Measurements from ENCODE around the gene CPLX1. TPM values are rescaled to one million over a fixed set of nuclear protein-coding genes. Genes with fewer than 3 reads are reported as not detected.
"Not testable (repeated sequence)": the region's sequence is repeated elsewhere in the genome, so short reads cannot be mapped to it uniquely, and the experiment has no call there.

Gene CPLX1
- total RNA-seq, 2 donors from 2014 or later, result 0.85 to 1.2 TPM

- H3K9me3 ChIP-seq, result no peaks in the 10 kb centered on the region
- H3K27me3 ChIP-seq (replicated peaks; ENCODE audit: insufficient read depth), result no peaks in the 10 kb centered on the region
- no peak overlapping the region for H3K4me3 ChIP-seq
- peaks cover 53% of the 10 kb centered on the region for H3K36me3 ChIP-seq
- no peaks in the 10 kb centered on the region for H3K4me1 ChIP-seq (ENCODE audit: control insufficient read depth in 1 of 2, low read depth in 2 of 2)
- no peak for TF ChIP-seq CTCF (IDR thresholded peaks at IDR 0.05)
- H3K27ac ChIP-seq, result no peak overlapping the region
- no peak for DNase-seq (ENCODE audit: low spot score)
- no peak for ATAC-seq (ENCODE audit: insufficient number of reproducible peaks, low FRiP score, low read depth)
These were observed 86.4 kb downstream of the CPLX1 start for GRCh38 chr4:739569-739968.

GRCh38 chr4:738781-739280, 87.1 kb downstream of the CPLX1 start:
- no peaks in the 10 kb centered on the region for H3K9me3 ChIP-seq
- H3K27me3 ChIP-seq (replicated peaks; ENCODE audit: insufficient read depth), result no peaks in the 10 kb centered on the region
- no peak overlapping the region for H3K4me3 ChIP-seq
- peaks cover 59% of the 10 kb centered on the region for H3K36me3 ChIP-seq
- ATAC-seq (ENCODE audit: insufficient number of reproducible peaks, low FRiP score, low read depth), result no peak
- no peak overlapping the region for H3K27ac ChIP-seq
- DNase-seq (ENCODE audit: low spot score), result no peak
- TF ChIP-seq CTCF (IDR thresholded peaks at IDR 0.05), result no peak
- no peaks in the 10 kb centered on the region for H3K4me1 ChIP-seq (ENCODE audit: control insufficient read depth in 1 of 2, low read depth in 2 of 2)

GRCh38 chr4:736561-736960, 89.4 kb downstream of the CPLX1 start:
- H3K36me3 ChIP-seq, result peaks cover 75% of the 10 kb centered on the region
- ATAC-seq (ENCODE audit: insufficient number of reproducible peaks, low FRiP score, low read depth); H3K27me3 ChIP-seq (replicated peaks; ENCODE audit: insufficient read depth); H3K27ac ChIP-seq; H3K9me3 ChIP-seq; H3K4me3 ChIP-seq; H3K4me1 ChIP-seq (ENCODE audit: control insufficient read depth in 1 of 2, low read depth in 2 of 2); DNase-seq (ENCODE audit: low spot score): not testable (repeated sequence)

GRCh38 chr4:735583-735982, 90.3 kb downstream of the CPLX1 start:
- Histone ChIP-seq H3K27ac (no peak overlapping the region), H3K4me3 (no peak overlapping the region), H3K36me3 (peaks cover 79% of the 10 kb centered on the region), H3K27me3 (replicated peaks; ENCODE audit: insufficient read depth) (no peaks in the 10 kb centered on the region), H3K9me3 (no peaks in the 10 kb centered on the region), H3K4me1 (ENCODE audit: control insufficient read depth in 1 of 2, low read depth in 2 of 2) (no peaks in the 10 kb centered on the region)
- TF ChIP-seq CTCF (IDR thresholded peaks at IDR 0.05), result no peak
- no peak for ATAC-seq (ENCODE audit: insufficient number of reproducible peaks, low FRiP score, low read depth)
- DNase-seq (ENCODE audit: low spot score), result no peak

Other genes with a start within 250 kb of the CPLX1 start
- gene TMEM271, start 249.8 kb downstream of the CPLX1 start, total RNA-seq, result not detected
- 1 to 10 TPM; 1.8 to 3.6 TPM for gene PDE6B, start 200.6 kb downstream of the CPLX1 start, total RNA-seq
- 10 to 100 TPM; 21.0 to 51.6 TPM for gene ATP5ME, start 151.9 kb downstream of the CPLX1 start, total RNA-seq
- 1 to 10 TPM; 3.8 to 4.9 TPM for gene MYL5, start 151.6 kb downstream of the CPLX1 start, total RNA-seq
- 10 to 100 TPM in 1 of 2 donors, 1 to 10 TPM in 1; 9.1 to 26.0 TPM for gene SLC49A3, start 137.0 kb downstream of the CPLX1 start, total RNA-seq
- gene PCGF3, start 120.3 kb downstream of the CPLX1 start, total RNA-seq, result 10 to 100 TPM; 50.4 to 83.2 TPM
- gene GAK, start 106.2 kb upstream of the CPLX1 start, total RNA-seq, result 100 to 1,000 TPM; 111 to 170 TPM
- 10 to 100 TPM; 26.5 to 39.5 TPM for gene TMEM175, start 106.3 kb upstream of the CPLX1 start, total RNA-seq
- gene DGKQ, start 147.4 kb upstream of the CPLX1 start, total RNA-seq, result 10 to 100 TPM; 18.6 to 24.0 TPM
- 10 to 100 TPM; 23.4 to 31.9 TPM for gene IDUA, start 160.9 kb upstream of the CPLX1 start, total RNA-seq
- gene SLC26A1, start 167.3 kb upstream of the CPLX1 start, total RNA-seq, result not detected
- gene FGFRL1, start 185.5 kb upstream of the CPLX1 start, total RNA-seq, result 10 to 100 TPM; 61.1 to 84.0 TPM